Mucosa of rectum (tissue), 2 donors: Measurements from ENCODE around the gene PAX5.

Experiments
- H3K27ac ChIP-seq, 2 donors: one replicate each; pipeline ENCODE4 v1.7.0; 2013; ENCODE audit warnings: inconsistent platforms in 2 of 2, low read depth in 2 of 2, low read length in 2 of 2
- H3K27me3 ChIP-seq, 2 donors: one replicate each; pipeline ENCODE4 v1.7.0; 2013; ENCODE audit warnings: low read length in 2 of 2; ENCODE audit not compliant: control insufficient read depth in 2 of 2, insufficient read depth in 2 of 2
- H3K36me3 ChIP-seq, 2 donors: one replicate each; pipeline ENCODE4 v1.7.0; 2013; ENCODE audit warnings: low read length in 2 of 2; ENCODE audit not compliant: control insufficient read depth in 2 of 2, insufficient read depth in 2 of 2
- H3K4me1 ChIP-seq, 2 donors: one replicate each; pipeline ENCODE4 v1.7.0; 2013; ENCODE audit warnings: low read length in 2 of 2, mild to moderate bottlenecking in 1 of 2; ENCODE audit not compliant: control insufficient read depth in 2 of 2, insufficient read depth in 2 of 2
- H3K4me3 ChIP-seq, 2 donors: one replicate each; pipeline ENCODE4 v1.7.0; 2013; ENCODE audit warnings: low read length in 2 of 2
- H3K9ac ChIP-seq, 2 donors: one replicate each; pipeline ENCODE4 v1.7.0; 2013; ENCODE audit warnings: low read length in 2 of 2, low read depth in 1 of 2, mild to moderate bottlenecking in 1 of 2
- H3K9me3 ChIP-seq, 2 donors: one replicate each; pipeline ENCODE4 v1.7.0; 2013; ENCODE audit warnings: low read length in 2 of 2; ENCODE audit not compliant: control insufficient read depth in 2 of 2
- donor health status: healthy.
- donor health status: Normal muscosa, but diverticular disease.

PAX5 gene

GRCh38 chr9:36970007-36970888 is 63.8 kb downstream of the PAX5 start:
- no peak overlapping the region for H3K4me3 ChIP-seq
- no peak overlapping the region for H3K9ac ChIP-seq
- no peaks in the 10 kb centered on the region for H3K9me3 ChIP-seq
- no peak overlapping the region for H3K27ac ChIP-seq
- no peaks in the 10 kb centered on the region for H3K27me3 ChIP-seq
- no peaks in the 10 kb centered on the region for H3K36me3 ChIP-seq
- no peaks in the 10 kb centered on the region for H3K4me1 ChIP-seq

DNA sequence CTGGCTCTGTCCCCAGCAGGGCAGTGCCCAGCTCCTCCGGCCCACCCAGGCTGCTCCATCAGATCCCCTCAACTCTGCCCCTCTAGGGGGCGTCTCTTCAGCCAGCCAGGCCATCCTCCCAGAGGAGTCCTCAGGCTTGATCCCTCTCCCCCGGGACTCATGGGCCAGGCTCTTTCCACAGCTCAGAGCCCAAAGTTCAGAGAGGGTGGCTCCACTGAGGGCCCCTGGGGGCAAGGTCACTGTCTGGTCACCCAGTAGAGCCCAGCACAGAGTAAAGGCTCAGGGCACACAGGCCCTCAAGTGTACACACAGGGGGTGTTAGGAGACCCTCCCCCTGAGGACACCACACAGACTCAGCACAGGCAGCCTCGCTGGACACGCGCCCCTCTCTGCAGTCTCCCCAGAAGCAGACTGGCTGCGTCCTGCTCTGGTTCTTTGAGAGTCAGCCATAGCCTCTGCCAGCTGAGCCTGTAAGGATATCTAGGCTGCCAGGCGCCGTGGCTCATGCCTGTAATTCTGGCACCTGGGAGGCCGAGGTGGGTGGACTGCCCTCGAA is 64.8 kb downstream of the PAX5 start:
- Histone ChIP-seq H3K9me3 (no peaks in the 10 kb centered on the region), H3K4me1 (no peaks in the 10 kb centered on the region), H3K36me3 (no peaks in the 10 kb centered on the region)

DNA sequence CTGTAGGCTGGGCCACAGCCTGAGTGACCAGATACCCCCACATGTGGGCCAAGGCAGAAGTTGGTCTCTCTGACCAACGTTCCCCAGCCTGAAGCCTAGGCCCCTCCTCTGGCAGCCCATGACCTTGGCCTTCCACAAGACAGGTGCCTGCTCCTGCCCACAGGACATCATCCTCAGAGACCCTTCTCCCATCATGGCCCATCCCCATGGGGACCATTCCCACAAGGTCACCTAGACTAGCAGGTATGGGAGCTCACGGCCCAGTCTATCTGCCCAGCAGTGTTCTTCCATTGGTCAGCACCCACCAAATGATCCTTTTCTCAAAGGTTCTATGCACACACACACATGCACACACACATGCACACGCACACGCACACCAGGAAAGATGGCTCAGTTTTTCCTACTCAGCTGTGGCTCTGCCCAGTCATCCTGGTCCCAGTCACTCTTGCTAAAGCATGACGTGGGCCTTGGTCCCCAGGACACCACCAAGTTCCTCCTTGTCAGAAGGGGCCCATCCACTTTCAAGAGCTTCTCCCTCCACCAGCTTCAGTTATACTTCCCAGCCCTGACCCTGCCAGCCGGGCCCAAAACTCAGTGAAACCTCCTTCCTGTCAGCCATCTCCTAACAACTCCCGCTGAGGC is 65.4 kb downstream of the PAX5 start:
- Histone ChIP-seq H3K4me1 (no peaks in the 10 kb centered on the region), H3K9me3 (no peaks in the 10 kb centered on the region), H3K36me3 (no peaks in the 10 kb centered on the region), H3K27ac (no peak overlapping the region), H3K9ac (no peak overlapping the region), H3K4me3 (no peak overlapping the region), H3K27me3 (no peaks in the 10 kb centered on the region)

More for the DNA sequence above, 64.8 kb downstream of the PAX5 start:
- H3K9ac ChIP-seq: no peak overlapping the region
- no peak overlapping the region for H3K27ac ChIP-seq
- H3K4me3 ChIP-seq: no peak overlapping the region
- H3K27me3 ChIP-seq: no peaks in the 10 kb centered on the region

- no peak overlapping the region for H3K27ac ChIP-seq
- H3K4me1 ChIP-seq: no peaks in the 10 kb centered on the region
- no peak overlapping the region for H3K9ac ChIP-seq
- H3K36me3 ChIP-seq: no peaks in the 10 kb centered on the region
- H3K4me3 ChIP-seq: no peak overlapping the region
- no peaks in the 10 kb centered on the region for H3K9me3 ChIP-seq
- no peaks in the 10 kb centered on the region for H3K27me3 ChIP-seq
These were observed 66.1 kb downstream of the PAX5 start for GRCh38 chr9:36967997-36968396.

- Histone ChIP-seq H3K4me3 (no peak overlapping the region), H3K9ac (no peak overlapping the region), H3K27ac (no peak overlapping the region), H3K27me3 (no peaks in the 10 kb centered on the region), H3K4me1 (no peaks in the 10 kb centered on the region), H3K9me3 (no peaks in the 10 kb centered on the region), H3K36me3 (no peaks in the 10 kb centered on the region)
These were observed 67.5 kb downstream of the PAX5 start for GRCh38 chr9:36966371-36967097.

- Histone ChIP-seq H3K4me1 (no peaks in the 10 kb centered on the region), H3K9ac (no peak overlapping the region), H3K9me3 (no peaks in the 10 kb centered on the region), H3K27ac (no peak overlapping the region), H3K4me3 (no peak overlapping the region), H3K27me3 (peaks cover 0 to 4% of the 10 kb centered on the region in 2 donors), H3K36me3 (no peaks in the 10 kb centered on the region)
These were observed 69.3 kb downstream of the PAX5 start for GRCh38 chr9:36964791-36965190.

DNA sequence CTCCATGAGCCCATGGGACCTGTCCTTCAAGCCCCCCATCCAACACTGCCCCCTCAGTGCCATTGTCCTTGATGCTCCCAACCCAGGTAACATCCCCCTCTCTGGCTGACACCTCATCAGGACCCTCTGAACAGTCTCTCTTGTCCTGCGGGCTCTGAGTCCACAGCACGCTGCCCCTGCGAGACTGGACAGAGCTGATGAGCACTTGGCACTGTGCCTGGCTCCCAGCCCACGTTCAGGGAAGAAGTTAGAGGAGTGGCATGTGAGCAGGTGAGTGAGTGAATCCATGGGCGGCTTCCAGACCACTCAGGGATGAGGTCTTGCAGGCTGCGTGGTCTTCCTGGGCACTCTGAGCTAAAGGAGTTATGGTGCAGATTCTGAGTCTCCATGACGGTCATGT is 70.7 kb downstream of the PAX5 start:
- Histone ChIP-seq H3K36me3 (no peaks in the 10 kb centered on the region), H3K9me3 (no peaks in the 10 kb centered on the region), H3K4me3 (no peak overlapping the region), H3K4me1 (no peaks in the 10 kb centered on the region), H3K27me3 (peaks cover 0 to 4% of the 10 kb centered on the region in 2 donors), H3K27ac (no peak overlapping the region), H3K9ac (no peak overlapping the region)

DNA sequence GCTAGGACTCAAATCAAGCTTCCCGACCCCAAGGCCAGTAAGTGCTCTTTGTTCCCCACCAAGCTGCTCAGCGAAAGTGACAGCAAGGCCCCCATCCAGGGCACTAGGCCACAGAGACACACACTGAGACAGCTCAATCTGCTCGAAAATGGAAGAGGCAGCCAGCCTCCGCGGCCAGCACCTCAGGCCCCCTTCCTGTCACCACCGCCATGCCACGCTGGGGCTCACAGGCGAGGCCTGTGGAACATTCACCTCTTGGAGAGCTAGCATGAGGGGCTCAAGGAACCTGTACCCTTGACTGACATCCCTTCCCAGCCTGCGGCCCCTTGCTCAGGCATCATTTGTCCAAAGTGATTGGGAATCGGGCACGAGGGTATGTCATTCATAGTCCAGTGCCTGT is 71.4 kb downstream of the PAX5 start:
- no peak overlapping the region for H3K4me3 ChIP-seq
- no peak overlapping the region for H3K9ac ChIP-seq
- H3K9me3 ChIP-seq: no peaks in the 10 kb centered on the region
- no peaks in the 10 kb centered on the region for H3K36me3 ChIP-seq
- H3K4me1 ChIP-seq: no peaks in the 10 kb centered on the region
- H3K27ac ChIP-seq: no peak overlapping the region
- H3K27me3 ChIP-seq: peaks cover 0 to 4% of the 10 kb centered on the region in 2 donors

DNA sequence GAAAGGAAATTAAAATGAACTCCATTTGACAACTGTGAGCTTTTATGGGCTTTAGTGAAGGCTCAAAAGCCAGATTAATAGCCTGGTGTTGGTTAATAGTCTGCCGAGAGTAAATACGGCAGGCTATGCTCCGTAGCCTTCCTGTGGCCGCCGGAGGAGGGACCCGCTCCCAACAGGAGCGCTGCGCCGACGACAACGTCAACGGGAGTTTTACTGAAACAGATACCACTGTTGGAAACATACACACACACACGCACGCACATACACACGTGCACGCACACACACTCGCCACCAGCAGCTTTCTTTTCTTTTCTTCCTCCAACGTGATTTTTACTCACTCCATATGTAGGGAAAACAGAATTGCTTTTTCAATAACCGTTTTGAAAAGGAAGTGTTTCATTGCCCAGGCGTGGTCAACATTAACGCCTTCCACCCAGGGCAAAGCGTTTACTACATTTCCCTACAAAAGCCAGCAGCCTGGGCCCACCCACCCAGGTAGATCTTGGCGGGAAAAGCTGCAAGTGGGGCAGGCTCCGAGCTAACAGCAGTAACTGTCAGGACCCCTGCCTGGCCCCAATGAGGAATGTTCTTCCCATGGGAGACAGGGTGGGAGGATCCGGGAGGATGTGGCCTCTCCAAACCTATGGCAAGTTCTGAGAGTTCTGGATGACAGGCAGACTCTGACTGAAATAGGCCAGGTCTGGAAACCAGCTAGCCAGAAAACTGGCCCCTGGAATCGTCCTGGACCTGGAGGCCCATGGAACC is 72.3 kb downstream of the PAX5 start:
- Histone ChIP-seq H3K27ac (no peak overlapping the region), H3K4me3 (peak overlapping the region; percentile 14 to 46), H3K9ac (no peak overlapping the region), H3K27me3 (peaks cover 0 to 4% of the 10 kb centered on the region in 2 donors), H3K9me3 (no peaks in the 10 kb centered on the region), H3K36me3 (no peaks in the 10 kb centered on the region), H3K4me1 (no peaks in the 10 kb centered on the region)
